ENCODE results near the gene PCBP2.

- TF ChIP-seq REST (IDR thresholded peaks at IDR 0.05; ENCODE audit: insufficient read depth in 1 of 2, low read depth in 2 of 2, low read length in 2 of 2) (no peak), POLR2AphosphoS5 (IDR thresholded peaks at IDR 0.05; ENCODE audit: low read depth, low read length) (no peak), FOXP2 (optimal IDR thresholded peaks at IDR 0.05; ENCODE audit: borderline replicate concordance, extremely low read depth, extremely low read length, insufficient read depth) (no peak)
Measured at GRCh38 chr12:53418221-53418620, 33.7 kb upstream of the PCBP2 start.
